Cardiac fibroblast (primary cell): ENCODE measurements around the gene RAP1GAP.

Experiments
- DNase-seq, 2 donors: peaks; one replicate each; pipeline versions ENCODE4 v3.0.0 to v3.0.0-alpha.2; 2010; ENCODE audit warnings: low read depth in 2 of 2
- H3K4me3 ChIP-seq, 2 donors: replicated peaks in 1 of 2; 1 replicate in 1 of 2; 2 replicates in 1 of 2; pipeline ENCODE4 v1.5.1; 2011; ENCODE audit warnings: low read depth in 2 of 2, low read length in 2 of 2, mild to moderate bottlenecking in 2 of 2, moderate library complexity in 1 of 2
- CTCF ChIP-seq: IDR thresholded peaks from one replicate; pipeline ENCODE4 v1.5.1; 2011; ENCODE audit warnings: low read depth, mild to moderate bottlenecking, low read length, inconsistent platforms

Gene RAP1GAP

GRCh38 chr1:21666576-21667320 is 2.4 kb downstream of the RAP1GAP start:
- no peak for TF ChIP-seq CTCF
- no peak overlapping the region for H3K4me3 ChIP-seq
- DNase-seq = no peak

- DNase-seq = peak; percentile 29 to 39
- no peak for TF ChIP-seq CTCF
- no peak overlapping the region for H3K4me3 ChIP-seq
Measured at GRCh38 chr1:21665711-21666575, 3.2 kb downstream of the RAP1GAP start.

- no peak overlapping the region for H3K4me3 ChIP-seq
- TF ChIP-seq CTCF = no peak
- DNase-seq = no peak
Measured at GRCh38 chr1:21664806-21665588, 4.2 kb downstream of the RAP1GAP start.

GRCh38 chr1:21663951-21664805 is 5.0 kb downstream of the RAP1GAP start:
- no peak for DNase-seq
- no peak for TF ChIP-seq CTCF
- no peak overlapping the region for H3K4me3 ChIP-seq

GRCh38 chr1:21663248-21663950 is 5.8 kb downstream of the RAP1GAP start:
- DNase-seq = no peak
- no peak overlapping the region for H3K4me3 ChIP-seq
- TF ChIP-seq CTCF = no peak
